ENCODE measurements around the gene C2orf72. TPM values are rescaled to one million over a fixed set of nuclear protein-coding genes. Genes with fewer than 3 reads are reported as not detected.
"Not testable (repeated sequence)": the region's sequence is repeated elsewhere in the genome, so short reads cannot be mapped to it uniquely, and the experiment has no call there.

The C2orf72 gene
- polyA plus RNA-seq, 4 donors = 4.0 to 6.2 (median 4.4) TPM

GRCh38 chr2:231063347-231063746, 26.0 kb downstream of the C2orf72 start:
- DNase-seq (ENCODE audit: low read depth in 4 of 4, low spot score in 2 of 4) = no peak

GRCh38 chr2:231065966-231066365, 28.6 kb downstream of the C2orf72 start:
- no peak for DNase-seq (ENCODE audit: low read depth in 4 of 4, low spot score in 2 of 4)

- DNase-seq (ENCODE audit: low read depth in 4 of 4, low spot score in 2 of 4) = not testable (repeated sequence)
Measured at GRCh38 chr2:231067531-231067930, 30.2 kb downstream of the C2orf72 start.

GRCh38 chr2:231068525-231069222, 31.4 kb downstream of the C2orf72 start:
- DNase-seq (ENCODE audit: low read depth in 4 of 4, low spot score in 2 of 4) = no peak

GRCh38 chr2:231069379-231070054, 32.2 kb downstream of the C2orf72 start:
- DNase-seq (ENCODE audit: low read depth in 4 of 4, low spot score in 2 of 4) = no peak

- no peak for DNase-seq (ENCODE audit: low read depth in 4 of 4, low spot score in 2 of 4)
Measured at GRCh38 chr2:231084565-231084964, 47.2 kb downstream of the C2orf72 start.

GRCh38 chr2:231088754-231089153, 51.4 kb downstream of the C2orf72 start:
- DNase-seq (ENCODE audit: low read depth in 4 of 4, low spot score in 2 of 4) = no peak

- DNase-seq (ENCODE audit: low read depth in 4 of 4, low spot score in 2 of 4) = no peak
Measured at GRCh38 chr2:231093933-231094332, 56.6 kb downstream of the C2orf72 start.

GRCh38 chr2:231094736-231095346, 57.5 kb downstream of the C2orf72 start:
- DNase-seq (ENCODE audit: low read depth in 4 of 4, low spot score in 2 of 4) = no peak

Other genes starting within 250 kb of the C2orf72 start
- gene ITM2C, start 172.6 kb upstream of the C2orf72 start, polyA plus RNA-seq (ENCODE audit: insufficient read length in 4 of 4) = 1,000 to 10,000 TPM in 1 of 4 donors, 100 to 1,000 TPM in 3; 848 to 1,175 (median 938) TPM
- gene GPR55, start 112.3 kb upstream of the C2orf72 start, polyA plus RNA-seq (ENCODE audit: insufficient read length in 4 of 4) = under 1 TPM; 0.18 to 0.44 (median 0.23) TPM
- not detected for gene SPATA3, start 41.4 kb upstream of the C2orf72 start, polyA plus RNA-seq (ENCODE audit: insufficient read length in 4 of 4)
- 100 to 1,000 TPM in 2 of 4 donors, 10 to 100 TPM in 2; 83.3 to 110 (median 100) TPM for gene PSMD1, start 19.3 kb downstream of the C2orf72 start, polyA plus RNA-seq (ENCODE audit: insufficient read length in 4 of 4)
- gene HTR2B, start 87.5 kb downstream of the C2orf72 start, polyA plus RNA-seq (ENCODE audit: insufficient read length in 4 of 4) = 10 to 100 TPM; 12.5 to 24.1 (median 14.8) TPM
- gene ARMC9, start 161.1 kb downstream of the C2orf72 start, polyA plus RNA-seq (ENCODE audit: insufficient read length in 4 of 4) = 10 to 100 TPM; 23.9 to 36.5 (median 28.8) TPM

All from left renal cortex interstitium (tissue), 4 donors.